HepG2 (cell line): ENCODE measurements around the gene PPP1R12A. TPM values are rescaled to one million over a fixed set of nuclear protein-coding genes. Genes with fewer than 3 reads are reported as not detected.

Source experiments
- ATAC-seq: fragments of 200-7000 bp; cut with Tn5 transposase; 3 replicates; pipeline ENCODE4 v1.9.1; 2020; ENCODE audit warnings: mild to moderate bottlenecking, moderate library complexity
- BruUV-seq: library from RNA; stranded (reverse); fragments of 400-500 nt; replicated peaks from 2 replicates; lab custom pipeline; 2021; lab: Mats Ljungman, UMichigan
- CTCF ChIA-PET: fragments of 300-600 bp; formaldehyde crosslinking; extraction: SDS; loops from one replicate; lab custom pipeline; 2021; ENCODE audit warnings: low total read pairs, inconsistent platforms, low intra/inter-chr PET ratio; lab: Yijun Ruan, JAX
- POLR2A ChIA-PET: fragments of 350-600 bp; sonication (Branson Sonifier 250); formaldehyde crosslinking; loops from one replicate; lab custom pipeline; 2020; ENCODE audit warnings: antibody characterized with exemption, inconsistent platforms; lab: Yijun Ruan, JAX
- DNase-seq: peaks from one replicate; pipeline ENCODE4 v3.0.0-alpha.2; 2015; ENCODE audit warnings: low spot score
- FAIRE-seq: peaks from 3 replicates; lab custom pipeline; 2011; peaks lifted over from hg19 to GRCh38; lab: Jason Lieb, UNC
- H2AFZ ChIP-seq: one replicate; pipeline ENCODE4 v1.6.1; 2011; ENCODE audit warnings: low read length, inconsistent platforms
- H3K27ac ChIP-seq: fragments of 300-600 bp; 3 replicates; pipeline ENCODE4 v1.8.0; 2011; ENCODE audit warnings: mixed run types, mild to moderate bottlenecking, mixed read lengths, low read length, inconsistent platforms; ENCODE audit not compliant: insufficient read depth; ENCODE audit errors: extremely low read length
- H3K27me3 ChIP-seq, 2 experiments: fragments of 200-600 bp in 1 of 2; 2 replicates in 1 of 2; 3 replicates in 1 of 2; pipeline versions ENCODE4 v1.6.0 to v1.8.0; 2011; ENCODE audit warnings: low read length in 2 of 2, mild to moderate bottlenecking in 2 of 2, moderate library complexity in 2 of 2, inconsistent platforms in 1 of 2; ENCODE audit not compliant: insufficient read depth in 2 of 2, control insufficient read depth in 1 of 2
- H3K36me3 ChIP-seq, 2 experiments: fragments of 200-600 bp in 1 of 2; replicated peaks in 1 of 2; 2 replicates in 1 of 2; 3 replicates in 1 of 2; pipeline versions ENCODE4 v1.5.1 to v1.8.0; 2011; ENCODE audit warnings: low read length in 2 of 2, inconsistent platforms in 1 of 2; ENCODE audit not compliant: insufficient read depth in 2 of 2, control insufficient read depth in 1 of 2
- H3K4me1 ChIP-seq: 2 replicates; pipeline ENCODE4 v1.5.1; 2012; ENCODE audit warnings: low read length, inconsistent platforms; ENCODE audit not compliant: insufficient read depth
- H3K4me2 ChIP-seq: 2 replicates; pipeline ENCODE4 v1.6.0; 2011; ENCODE audit warnings: low read depth, low read length, inconsistent platforms
- H3K4me3 ChIP-seq, 3 experiments: fragments of 200-600 bp in 1 of 3; sonication (generic), shearing (Covaris generic) in 1 of 3; replicated peaks in 1 of 3; 2 replicates each; pipeline ENCODE4 v1.5.1; 2011 to 2016; ENCODE audit warnings: low read length in 3 of 3, inconsistent platforms in 2 of 3, low read depth in 2 of 3, mild to moderate bottlenecking in 2 of 3, control low read depth in 1 of 3, mixed read lengths in 1 of 3; ENCODE audit not compliant: insufficient read depth in 1 of 3
- H3K79me2 ChIP-seq: one replicate; pipeline ENCODE4 v1.6.1; 2011; ENCODE audit warnings: low read length, inconsistent platforms; ENCODE audit not compliant: insufficient read depth
- H3K9ac ChIP-seq: 2 replicates; pipeline ENCODE4 v1.6.0; 2011; ENCODE audit warnings: mild to moderate bottlenecking, low read depth, low read length, inconsistent platforms; ENCODE audit not compliant: insufficient read depth
- H3K9me3 ChIP-seq: 2 replicates; pipeline ENCODE4 v1.5.1; 2012; ENCODE audit warnings: mild to moderate bottlenecking, low read length
- H4K20me1 ChIP-seq: 2 replicates; pipeline ENCODE4 v1.6.0; 2011; ENCODE audit warnings: inconsistent platforms, mild to moderate bottlenecking, low read length, moderate library complexity; ENCODE audit not compliant: insufficient read depth
- CENPBD1 ChIP-seq: sonication (generic); formaldehyde crosslinking; IDR thresholded peaks from 2 replicates; pipeline ENCODE4 v1.8.0; 2022; ENCODE audit warnings: missing genetic modification reagents, low read depth, mild to moderate bottlenecking, borderline replicate concordance
- CSRNP2 ChIP-seq: sonication (generic); formaldehyde crosslinking; conservative IDR thresholded peaks from 2 replicates; pipeline ENCODE4 v1.8.0; 2022; ENCODE audit warnings: low read depth, missing genetic modification reagents
- FOXA3 ChIP-seq: IDR thresholded peaks from 2 replicates; pipeline ENCODE4 v1.6.1; 2016; ENCODE audit warnings: missing genetic modification reagents, missing compliant biosample characterization
- HHEX ChIP-seq: IDR thresholded peaks from 2 replicates; pipeline ENCODE4 v1.6.1; 2016; ENCODE audit warnings: control low read depth
- MAX ChIP-seq: IDR thresholded peaks from 2 replicates; pipeline ENCODE4 v1.6.1; 2012; ENCODE audit warnings: inconsistent platforms
- MTF2 ChIP-seq: sonication (generic); formaldehyde crosslinking; IDR thresholded peaks from 2 replicates; pipeline ENCODE4 v1.5.0; 2020; ENCODE audit warnings: missing genetic modification reagents, borderline replicate concordance
- NFKB2 ChIP-seq: sonication (generic); formaldehyde crosslinking; IDR thresholded peaks from 2 replicates; pipeline ENCODE4 v1.4.0; 2020; ENCODE audit warnings: missing genetic modification reagents, borderline replicate concordance
- PHF5A ChIP-seq: IDR thresholded peaks from one replicate; pipeline ENCODE4 v1.6.1; 2018; ENCODE audit warnings: low read depth, missing genetic modification reagents; ENCODE audit not compliant: unreplicated experiment
- RNF219 ChIP-seq: sonication (generic); formaldehyde crosslinking; IDR thresholded peaks from 2 replicates; pipeline ENCODE4 v1.5.0; 2020; ENCODE audit warnings: mild to moderate bottlenecking, missing genetic modification reagents
- SP140L ChIP-seq: sonication (generic); formaldehyde crosslinking; IDR thresholded peaks from 2 replicates; pipeline ENCODE4 v1.4.0; 2020; ENCODE audit warnings: missing genetic modification reagents, borderline replicate concordance
- SRSF4 ChIP-seq: fragments of 200-400 bp; formaldehyde crosslinking; IDR thresholded peaks from one replicate; pipeline ENCODE4 v1.6.1; 2018; ENCODE audit warnings: mild to moderate bottlenecking, low read depth, low read length, moderate library complexity; ENCODE audit not compliant: poor library complexity, severe bottlenecking
- TFE3 ChIP-seq: IDR thresholded peaks from 2 replicates; pipeline ENCODE4 v1.6.1; 2016
- U2AF2 ChIP-seq: fragments of 200-400 bp; formaldehyde crosslinking; IDR thresholded peaks from 2 replicates; pipeline ENCODE4 v1.6.1; 2017; ENCODE audit warnings: low read depth, mild to moderate bottlenecking, low read length
- YEATS4 ChIP-seq: sonication (generic); formaldehyde crosslinking; IDR thresholded peaks from 2 replicates; pipeline ENCODE4 v1.4.0; 2020; ENCODE audit warnings: missing genetic modification reagents, borderline replicate concordance
- ZMYM3 ChIP-seq: sonication (generic); formaldehyde crosslinking; IDR thresholded peaks from 2 replicates; pipeline ENCODE4 v1.5.1; 2020; ENCODE audit warnings: mild to moderate bottlenecking, missing genetic modification reagents
- ZSCAN29 ChIP-seq: sonication (generic); formaldehyde crosslinking; conservative IDR thresholded peaks from 2 replicates; pipeline ENCODE4 v1.4.0; 2020; ENCODE audit warnings: mild to moderate bottlenecking, missing genetic modification reagents
- WGBS: methylation state at CpG from one replicate; pipeline ENCODE4 v1.1.6; 2017; ENCODE audit warnings: low lambda C conversion rate; 5-methylcytosine and 5-hydroxymethylcytosine counted together
- in situ Hi-C: cut with HindIII; loops from 2 replicates; pipeline ENCODE4 v1.10.0; 2017; ENCODE audit warnings: low pct_unique_long_range_greater_than_20kb; ENCODE audit not compliant: extremely low pct_ligation_motif_present
- intact Hi-C: fragments of 100-400 bp; cut with micrococcal nuclease; formaldehyde crosslinking; loops from one replicate; pipeline ENCODE4 v1.10.0; 2022; ENCODE audit not compliant: unreplicated experiment
- polyA plus RNA-seq, 8 experiments: library from polyadenylated mRNA; depleted of rRNA in 3 of 8; stranded (reverse) in 7 of 8; unstranded in 1 of 8; fragments of >200 nt; fragmentation: Illumina TruSeq in 4 of 8; extraction: Trizol in 4 of 8; gene quantifications; 2 replicates each; pipeline versions ENCODE4 v1.2.1 to v1.2.3, GENCODE V29; 2011 to 2016; ENCODE audit warnings: low read depth in 4 of 8, missing spikeins in 1 of 8, mixed read lengths in 1 of 8; ENCODE audit not compliant: insufficient read depth in 1 of 8
- total RNA-seq, 5 experiments: library from RNA; depleted of rRNA; stranded (reverse); fragments of >200 nt; fragmentation: Illumina TruSeq; extraction: Trizol; gene quantifications; 2 replicates each; pipeline ENCODE4 v1.2.3, GENCODE V29; 2016; ENCODE audit warnings: low read depth in 1 of 5

The PPP1R12A gene
- total and polyA plus RNA-seq, 2 of the 13 experiments (the other 11 are each of a cell fraction or from before 2014, with no cell fraction given) = 23.8 to 50.0 TPM

- no peak for DNase-seq
- in situ Hi-C loops (no loop called here), intact Hi-C loops (loop anchor here (10.0 kb wide), 1 partner anchor 106 kb away; the partner anchor contains the start of gene PPP1R12A)
- H4K20me1 ChIP-seq = no peaks in the 10 kb centered on the region
- 94% methylated on average over 2 of the region's 2 CpGs for whole genome bisulfite sequencing
- ChIA-PET CTCF (no interaction called here), POLR2A (no interaction called here)
- no peak overlapping the region for H2AFZ ChIP-seq
- TF ChIP-seq ZMYM3 (no peak), HHEX (CRISPR knock-in tag) (no peak), U2AF2 (no peak), YEATS4 (no peak), NFKB2 (CRISPR knock-in tag) (no peak), PHF5A (no peak), SRSF4 (no peak), TFE3 (no peak), RNF219 (CRISPR knock-in tag) (no peak), FOXA3 (CRISPR knock-in tag) (no peak), MTF2 (CRISPR knock-in tag) (no peak), MAX (no peak), CENPBD1 (CRISPR knock-in tag) (no peak), CSRNP2 (CRISPR knock-in tag) (no peak), ZSCAN29 (CRISPR knock-in tag) (no peak), SP140L (CRISPR knock-in tag) (no peak)
- H3K36me3 ChIP-seq = peaks cover 0 to 23% of the 10 kb centered on the region in 2 experiments; a peak in 3 of 5 replicates
- no peaks in the 10 kb centered on the region for H3K79me2 ChIP-seq
- no peaks in the 10 kb centered on the region for H3K9me3 ChIP-seq
- peaks cover 14% of the 10 kb centered on the region for H3K4me1 ChIP-seq
- H3K27me3 ChIP-seq = no peaks in the 10 kb centered on the region
- no peak for ATAC-seq
- no peak overlapping the region for H3K27ac ChIP-seq
- no TSS peak for BruUV-seq
- no peak for FAIRE-seq
- H3K4me3 ChIP-seq = no peak overlapping the region
- no peak overlapping the region for H3K9ac ChIP-seq
- H3K4me2 ChIP-seq = no peak overlapping the region
Observed at GRCh38 chr12:79828924-79829323, 106.0 kb downstream of the PPP1R12A start.
